GM21529 (cell line): ENCODE results near the gene LTBP1.

Experiments
- ATAC-seq: cut with Tn5 transposase; IDR thresholded peaks from one replicate; pipeline ENCODE4 v1.9.1; 2021; ENCODE audit not compliant: unreplicated experiment

Gene LTBP1

GRCh38 chr2:33069894-33070651 is 123.3 kb downstream of the LTBP1 start:
- peak; percentile 70 for ATAC-seq

GRCh38 chr2:33071591-33071990 is 124.8 kb downstream of the LTBP1 start:
- ATAC-seq = no peak

GRCh38 chr2:33072614-33073013 is 125.9 kb downstream of the LTBP1 start:
- ATAC-seq = no peak

GRCh38 chr2:33073018-33073417 is 126.3 kb downstream of the LTBP1 start:
- ATAC-seq = no peak

GRCh38 chr2:33074197-33074596 is 127.4 kb downstream of the LTBP1 start:
- ATAC-seq = no peak

GRCh38 chr2:33077311-33077710 is 130.6 kb downstream of the LTBP1 start:
- no peak for ATAC-seq

- ATAC-seq = no peak
Measured at GRCh38 chr2:33077844-33078243, 131.1 kb downstream of the LTBP1 start.

- ATAC-seq = no peak
Measured at GRCh38 chr2:33081691-33082090, 134.9 kb downstream of the LTBP1 start.

GRCh38 chr2:33083699-33084387 is 137.1 kb downstream of the LTBP1 start:
- ATAC-seq = no peak

GRCh38 chr2:33084433-33084832 is 137.7 kb downstream of the LTBP1 start:
- ATAC-seq = no peak

GRCh38 chr2:33085646-33086045 is 138.9 kb downstream of the LTBP1 start:
- no peak for ATAC-seq

GRCh38 chr2:33086400-33087015 is 139.8 kb downstream of the LTBP1 start:
- no peak for ATAC-seq

- no peak for ATAC-seq
Measured at GRCh38 chr2:33090553-33091134, 143.9 kb downstream of the LTBP1 start.

GRCh38 chr2:33091541-33092123 is 144.9 kb downstream of the LTBP1 start:
- no peak for ATAC-seq

GRCh38 chr2:33093283-33093993 is 146.7 kb downstream of the LTBP1 start:
- no peak for ATAC-seq

GRCh38 chr2:33094303-33094702 is 147.6 kb downstream of the LTBP1 start:
- no peak for ATAC-seq

- no peak for ATAC-seq
Measured at GRCh38 chr2:33099989-33100388, 153.2 kb downstream of the LTBP1 start.

GRCh38 chr2:33100921-33101320 is 154.2 kb downstream of the LTBP1 start:
- no peak for ATAC-seq

- no peak for ATAC-seq
Measured at GRCh38 chr2:33104052-33104623, 157.4 kb downstream of the LTBP1 start.

GRCh38 chr2:33104726-33105125 is 158.0 kb downstream of the LTBP1 start:
- no peak for ATAC-seq
